ENCODE results near the gene BMP8A. TPM values are rescaled to one million over a fixed set of nuclear protein-coding genes. Genes with fewer than 3 reads are reported as not detected.

Gene BMP8A
- total RNA-seq, 2 donors from 2014 or later = 1.3 to 2.9 TPM

Other genes with a start within 250 kb of the BMP8A start
- gene PABPC4, start 85.2 kb downstream of the BMP8A start, total RNA-seq = 100 to 1,000 TPM; 206 to 343 TPM
- 10 to 100 TPM; 19.1 to 40.0 TPM for gene HEYL, start 148.0 kb downstream of the BMP8A start, total RNA-seq
- gene NT5C1A, start 180.5 kb downstream of the BMP8A start, total RNA-seq = 10 to 100 TPM; 10.6 to 22.8 TPM
- gene HPCAL4, start 199.8 kb downstream of the BMP8A start, total RNA-seq = 1 to 10 TPM in 1 of 2 donors, under 1 TPM in 1; 0.58 to 2.6 TPM
- gene PPIE, start 247.2 kb downstream of the BMP8A start, total RNA-seq = 10 to 100 TPM; 26.4 to 30.8 TPM

All from left cardiac atrium (tissue), 2 donors.